RWPE2 (cell line): ENCODE results near the gene ABHD1.

Source experiments
- ATAC-seq: fragments of 200-7000 bp; cut with Tn5 transposase; 3 replicates; pipeline ENCODE4 v1.9.1; 2021; ENCODE audit warnings: low read depth
- DNase-seq: peaks from one replicate; pipeline ENCODE4 v3.0.0-alpha.2; 2020; ENCODE audit warnings: low spot score
- H3K27ac ChIP-seq: fragments of 450-650 bp; 2 replicates; pipeline ENCODE4 v1.5.1; 2017; ENCODE audit warnings: mild to moderate bottlenecking; ENCODE audit not compliant: poor library complexity, severe bottlenecking
- H3K27me3 ChIP-seq: fragments of 250-450 bp; sonication (Bioruptor Pico); 2 replicates; pipeline ENCODE4 v1.5.1; 2021; ENCODE audit warnings: mild to moderate bottlenecking, moderate library complexity; ENCODE audit not compliant: insufficient read depth, poor library complexity, severe bottlenecking
- H3K36me3 ChIP-seq: fragments of 250-450 bp; sonication (Bioruptor Pico); 2 replicates; pipeline ENCODE4 v1.5.1; 2020; ENCODE audit warnings: low read depth, mild to moderate bottlenecking, moderate library complexity
- H3K4me1 ChIP-seq: fragments of 250-450 bp; sonication (Bioruptor Pico); 2 replicates; pipeline ENCODE4 v1.5.1; 2021; ENCODE audit warnings: mild to moderate bottlenecking, moderate library complexity; ENCODE audit not compliant: insufficient read depth, poor library complexity, severe bottlenecking
- H3K4me3 ChIP-seq: fragments of 250-450 bp; sonication (Bioruptor Pico); 2 replicates; pipeline ENCODE4 v1.5.1; 2021; ENCODE audit warnings: mild to moderate bottlenecking, moderate library complexity; ENCODE audit not compliant: severe bottlenecking
- H3K9me3 ChIP-seq: fragments of 250-450 bp; sonication (Bioruptor Pico); 2 replicates; pipeline ENCODE4 v1.5.1; 2021; ENCODE audit warnings: mild to moderate bottlenecking, moderate library complexity; ENCODE audit not compliant: severe bottlenecking
- TF ChIP-seq, protein P1 (sequence below): fragments of 450-650 bp; IDR thresholded peaks from one replicate; pipeline ENCODE4 v1.5.1; 2017; ENCODE audit warnings: mild to moderate bottlenecking, moderate library complexity; ENCODE audit not compliant: poor library complexity, severe bottlenecking

Gene ABHD1

DNA sequence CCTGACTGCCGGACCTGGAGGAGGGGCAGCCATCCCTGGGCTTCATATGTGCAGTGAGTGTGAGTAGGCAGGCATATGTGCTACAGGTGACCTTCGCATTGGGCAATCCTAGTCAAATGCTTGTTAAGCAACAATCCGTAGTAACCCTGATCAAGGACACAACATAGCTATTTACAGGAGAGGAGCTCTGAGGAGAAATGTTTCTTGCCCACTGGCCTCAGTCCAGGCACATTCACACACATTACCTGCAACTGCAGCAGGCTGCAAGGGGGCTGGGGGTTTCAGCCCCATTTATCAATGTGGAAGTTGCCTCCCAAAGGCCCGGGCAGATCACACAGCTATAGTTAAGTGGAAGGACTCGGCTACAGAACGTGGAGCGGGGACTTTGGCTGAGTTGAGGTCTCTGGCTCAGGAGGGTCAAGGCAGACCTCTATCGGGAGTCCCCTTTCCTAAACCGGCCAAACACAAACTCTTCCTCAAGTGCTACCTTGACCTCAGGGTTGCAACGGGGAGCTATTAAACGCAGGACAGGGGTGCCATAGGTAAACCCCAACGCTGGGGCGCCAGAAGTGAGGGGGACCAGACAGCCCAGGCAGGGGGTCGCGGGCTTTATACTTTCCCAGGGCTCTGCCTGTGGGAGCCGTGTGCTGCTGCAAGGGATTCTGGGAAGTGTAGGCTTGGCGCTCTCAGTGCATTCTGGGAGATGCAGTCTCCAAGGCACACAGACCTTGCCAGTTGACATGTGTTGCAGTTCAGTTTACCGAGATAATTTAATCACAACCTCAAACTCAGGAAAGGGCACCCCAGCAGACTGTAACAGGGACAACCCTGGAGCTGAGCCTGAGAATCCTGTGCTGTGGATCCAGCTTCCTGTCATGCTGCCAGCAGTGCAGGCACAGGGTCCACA, 27.6 kb upstream of the ABHD1 start:
- Histone ChIP-seq H3K4me1 (no peaks in the 10 kb centered on the region), H3K27ac (no peak overlapping the region), H3K4me3 (no peak overlapping the region)

DNA sequence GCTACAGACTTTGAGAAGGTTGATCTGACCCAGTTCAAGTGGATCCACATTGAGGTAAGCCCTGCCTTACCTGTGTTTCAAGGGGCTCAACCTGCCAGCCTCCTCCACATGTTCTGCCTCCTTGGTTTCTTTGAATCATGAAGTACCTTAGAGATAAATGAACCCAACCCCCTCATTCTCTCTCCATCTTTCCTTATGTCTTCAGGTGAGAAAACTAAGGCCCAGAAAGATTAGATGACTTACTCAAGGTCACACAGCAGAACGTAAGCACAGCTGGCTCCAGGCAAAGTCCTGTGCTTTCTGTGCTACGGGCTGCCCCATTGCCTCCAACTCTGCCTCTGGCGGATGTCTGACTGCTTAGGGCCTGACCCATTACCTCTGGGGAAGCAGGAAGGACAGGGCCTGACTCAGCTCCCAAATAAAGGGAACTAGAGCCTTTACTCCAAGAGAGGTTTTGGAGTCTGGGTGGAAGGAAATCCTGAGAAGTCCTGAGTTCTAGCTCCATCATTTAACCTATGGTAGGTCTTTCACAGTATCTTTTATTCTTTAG, 26.8 kb upstream of the ABHD1 start:
- Histone ChIP-seq H3K27ac (no peak overlapping the region), H3K27me3 (no peaks in the 10 kb centered on the region), H3K4me1 (no peaks in the 10 kb centered on the region), H3K9me3 (no peaks in the 10 kb centered on the region), H3K4me3 (no peak overlapping the region), H3K36me3 (no peaks in the 10 kb centered on the region)
- DNase-seq (no peak), ATAC-seq (no peak)
- TF ChIP-seq, protein P1, sequence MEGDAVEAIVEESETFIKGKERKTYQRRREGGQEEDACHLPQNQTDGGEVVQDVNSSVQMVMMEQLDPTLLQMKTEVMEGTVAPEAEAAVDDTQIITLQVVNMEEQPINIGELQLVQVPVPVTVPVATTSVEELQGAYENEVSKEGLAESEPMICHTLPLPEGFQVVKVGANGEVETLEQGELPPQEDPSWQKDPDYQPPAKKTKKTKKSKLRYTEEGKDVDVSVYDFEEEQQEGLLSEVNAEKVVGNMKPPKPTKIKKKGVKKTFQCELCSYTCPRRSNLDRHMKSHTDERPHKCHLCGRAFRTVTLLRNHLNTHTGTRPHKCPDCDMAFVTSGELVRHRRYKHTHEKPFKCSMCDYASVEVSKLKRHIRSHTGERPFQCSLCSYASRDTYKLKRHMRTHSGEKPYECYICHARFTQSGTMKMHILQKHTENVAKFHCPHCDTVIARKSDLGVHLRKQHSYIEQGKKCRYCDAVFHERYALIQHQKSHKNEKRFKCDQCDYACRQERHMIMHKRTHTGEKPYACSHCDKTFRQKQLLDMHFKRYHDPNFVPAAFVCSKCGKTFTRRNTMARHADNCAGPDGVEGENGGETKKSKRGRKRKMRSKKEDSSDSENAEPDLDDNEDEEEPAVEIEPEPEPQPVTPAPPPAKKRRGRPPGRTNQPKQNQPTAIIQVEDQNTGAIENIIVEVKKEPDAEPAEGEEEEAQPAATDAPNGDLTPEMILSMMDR, result no peak

More for the DNA sequence above, 27.6 kb upstream of the ABHD1 start:
- Histone ChIP-seq H3K27me3 (no peaks in the 10 kb centered on the region), H3K36me3 (no peaks in the 10 kb centered on the region), H3K9me3 (no peaks in the 10 kb centered on the region)
- TF ChIP-seq, protein P1, result no peak
- ATAC-seq (peak; percentile 69), DNase-seq (no peak)

DNA sequence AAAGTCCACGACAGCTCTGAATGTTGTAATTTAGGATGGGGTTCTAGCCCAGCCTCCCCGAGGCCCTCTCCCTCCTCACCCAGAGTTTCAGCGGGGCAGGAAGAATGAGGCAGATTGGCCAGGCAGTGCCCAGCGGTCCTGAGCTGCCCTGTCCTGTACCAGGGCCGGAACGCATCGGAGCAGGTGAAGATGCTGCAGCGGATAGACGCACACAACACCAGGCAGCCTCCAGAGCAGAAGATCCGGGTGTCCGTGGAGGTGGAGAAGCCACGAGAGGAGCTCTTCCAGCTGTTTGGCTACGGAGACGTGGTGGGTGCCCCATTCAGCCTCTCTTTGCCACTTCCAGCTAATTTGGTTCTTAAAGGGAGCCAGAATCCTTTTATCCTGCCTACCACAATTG, 26.3 kb upstream of the ABHD1 start:
- Histone ChIP-seq H3K27me3 (no peaks in the 10 kb centered on the region), H3K4me3 (no peak overlapping the region), H3K4me1 (no peaks in the 10 kb centered on the region), H3K36me3 (no peaks in the 10 kb centered on the region), H3K9me3 (no peaks in the 10 kb centered on the region), H3K27ac (no peak overlapping the region)
- TF ChIP-seq, protein P1, result no peak
- DNase-seq, result no peak
- ATAC-seq, result no peak

DNA sequence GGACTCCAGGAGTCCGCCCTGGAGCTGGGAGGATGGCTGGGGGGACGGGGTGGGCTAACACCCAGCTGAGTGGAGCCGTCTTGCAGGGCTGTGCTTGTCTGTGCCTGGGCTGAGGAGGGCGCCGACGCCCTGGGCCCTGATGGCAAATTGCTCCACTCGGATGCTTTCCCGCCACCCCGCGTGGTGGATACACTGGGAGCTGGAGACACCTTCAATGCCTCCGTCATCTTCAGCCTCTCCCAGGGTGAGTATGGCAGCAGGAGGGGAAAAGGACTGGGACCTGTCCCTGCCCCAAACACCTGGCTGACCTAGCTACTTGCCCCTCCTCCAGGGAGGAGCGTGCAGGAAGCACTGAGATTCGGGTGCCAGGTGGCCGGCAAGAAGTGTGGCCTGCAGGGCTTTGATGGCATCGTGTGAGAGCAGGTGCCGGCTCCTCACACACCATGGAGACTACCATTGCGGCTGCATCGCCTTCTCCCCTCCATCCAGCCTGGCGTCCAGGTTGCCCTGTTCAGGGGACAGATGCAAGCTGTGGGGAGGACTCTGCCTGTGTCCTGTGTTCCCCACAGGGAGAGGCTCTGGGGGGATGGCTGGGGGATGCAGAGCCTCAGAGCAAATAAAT, 24.2 kb upstream of the ABHD1 start:
- H3K36me3 ChIP-seq, result no peaks in the 10 kb centered on the region
- H3K4me3 ChIP-seq, result no peak overlapping the region
- no peak for DNase-seq
- no peaks in the 10 kb centered on the region for H3K9me3 ChIP-seq
- TF ChIP-seq, protein P1, result no peak
- H3K27ac ChIP-seq, result no peak overlapping the region
- H3K4me1 ChIP-seq, result no peaks in the 10 kb centered on the region
- no peak for ATAC-seq
- no peaks in the 10 kb centered on the region for H3K27me3 ChIP-seq

DNA sequence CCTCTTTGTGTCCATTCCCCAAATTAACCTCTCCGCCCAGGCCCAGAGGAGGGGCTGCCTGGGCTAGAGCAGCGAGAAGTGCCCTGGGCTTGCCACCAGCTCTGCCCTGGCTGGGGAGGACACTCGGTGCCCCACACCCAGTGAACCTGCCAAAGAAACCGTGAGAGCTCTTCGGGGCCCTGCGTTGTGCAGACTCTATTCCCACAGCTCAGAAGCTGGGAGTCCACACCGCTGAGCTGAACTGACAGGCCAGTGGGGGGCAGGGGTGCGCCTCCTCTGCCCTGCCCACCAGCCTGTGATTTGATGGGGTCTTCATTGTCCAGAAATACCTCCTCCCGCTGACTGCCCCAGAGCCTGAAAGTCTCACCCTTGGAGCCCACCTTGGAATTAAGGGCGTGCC, 23.6 kb upstream of the ABHD1 start:
- no peaks in the 10 kb centered on the region for H3K27me3 ChIP-seq
- TF ChIP-seq, protein P1, result no peak
- no peaks in the 10 kb centered on the region for H3K4me1 ChIP-seq
- ATAC-seq, result no peak
- no peak overlapping the region for H3K27ac ChIP-seq
- H3K4me3 ChIP-seq, result no peak overlapping the region
- H3K9me3 ChIP-seq, result no peaks in the 10 kb centered on the region
- no peak for DNase-seq
- H3K36me3 ChIP-seq, result no peaks in the 10 kb centered on the region
